ENCODE measurements around the gene GRPEL1.

- TF ChIP-seq CTCF (IDR thresholded peaks at IDR 0.05; ENCODE audit: low read depth, low read length, poor library complexity, severe bottlenecking) (no peak), EZH2phosphoT487 (IDR thresholded peaks at IDR 0.05; ENCODE audit: borderline replicate concordance, low read length) (no peak)
Measured at GRCh38 chr4:7067126-7067451, 775 bp downstream of the GRPEL1 start.
